ENCODE measurements around the gene SNRPD1.

DNA sequence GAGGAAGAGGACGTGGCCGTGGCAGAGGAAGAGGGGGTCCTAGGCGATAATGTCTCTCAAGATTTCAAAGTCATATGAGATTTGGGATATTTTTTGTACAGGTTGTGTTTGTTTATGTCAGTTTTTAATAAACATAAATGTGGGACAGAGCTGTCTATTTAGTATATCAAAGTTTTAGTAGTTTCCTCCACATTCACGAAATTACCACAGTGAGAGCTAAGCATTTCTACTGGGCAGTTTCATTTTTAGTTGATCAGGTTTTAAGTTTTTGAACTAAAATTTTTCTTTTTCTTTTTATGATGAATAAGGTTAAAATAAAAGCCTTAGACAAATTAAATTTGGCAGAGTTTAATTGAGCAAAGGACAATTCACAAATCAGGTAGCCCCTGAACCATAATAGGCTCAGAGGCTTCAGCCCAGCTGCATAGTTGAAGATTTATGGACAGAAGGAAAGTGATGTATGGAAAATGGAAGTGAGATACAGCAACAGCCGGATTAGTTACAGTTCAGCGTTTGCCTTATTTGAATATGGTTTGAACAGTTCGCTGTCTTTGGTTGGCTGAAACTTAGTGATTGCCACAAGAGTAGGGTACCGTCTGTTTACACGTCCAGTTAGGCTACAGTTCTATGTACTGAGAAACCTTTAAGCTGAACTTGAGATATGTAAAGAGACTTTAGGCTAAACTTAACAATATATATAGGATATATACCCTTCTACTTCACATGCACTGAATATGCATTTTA lies 17.1 kb downstream of the SNRPD1 start:
- TF ChIP-seq POLR2AphosphoS5 (IDR thresholded peaks at IDR 0.05) (no peak), POLR2A (IDR thresholded peaks at IDR 0.05) (no peak)
- TF ChIP-seq, protein P1, sequence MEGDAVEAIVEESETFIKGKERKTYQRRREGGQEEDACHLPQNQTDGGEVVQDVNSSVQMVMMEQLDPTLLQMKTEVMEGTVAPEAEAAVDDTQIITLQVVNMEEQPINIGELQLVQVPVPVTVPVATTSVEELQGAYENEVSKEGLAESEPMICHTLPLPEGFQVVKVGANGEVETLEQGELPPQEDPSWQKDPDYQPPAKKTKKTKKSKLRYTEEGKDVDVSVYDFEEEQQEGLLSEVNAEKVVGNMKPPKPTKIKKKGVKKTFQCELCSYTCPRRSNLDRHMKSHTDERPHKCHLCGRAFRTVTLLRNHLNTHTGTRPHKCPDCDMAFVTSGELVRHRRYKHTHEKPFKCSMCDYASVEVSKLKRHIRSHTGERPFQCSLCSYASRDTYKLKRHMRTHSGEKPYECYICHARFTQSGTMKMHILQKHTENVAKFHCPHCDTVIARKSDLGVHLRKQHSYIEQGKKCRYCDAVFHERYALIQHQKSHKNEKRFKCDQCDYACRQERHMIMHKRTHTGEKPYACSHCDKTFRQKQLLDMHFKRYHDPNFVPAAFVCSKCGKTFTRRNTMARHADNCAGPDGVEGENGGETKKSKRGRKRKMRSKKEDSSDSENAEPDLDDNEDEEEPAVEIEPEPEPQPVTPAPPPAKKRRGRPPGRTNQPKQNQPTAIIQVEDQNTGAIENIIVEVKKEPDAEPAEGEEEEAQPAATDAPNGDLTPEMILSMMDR (IDR thresholded peaks at IDR 0.05): no peak

All from upper lobe of left lung (tissue), 4 donors.